ENCODE measurements around the gene MRPS5. TPM values are rescaled to one million over a fixed set of nuclear protein-coding genes. Genes with fewer than 3 reads are reported as not detected.

MRPS5 gene
- total and polyA plus RNA-seq, 2 donors (not counting 1 experiment from before 2014, with no cell fraction given): 46.3 to 48.0 TPM

DNA sequence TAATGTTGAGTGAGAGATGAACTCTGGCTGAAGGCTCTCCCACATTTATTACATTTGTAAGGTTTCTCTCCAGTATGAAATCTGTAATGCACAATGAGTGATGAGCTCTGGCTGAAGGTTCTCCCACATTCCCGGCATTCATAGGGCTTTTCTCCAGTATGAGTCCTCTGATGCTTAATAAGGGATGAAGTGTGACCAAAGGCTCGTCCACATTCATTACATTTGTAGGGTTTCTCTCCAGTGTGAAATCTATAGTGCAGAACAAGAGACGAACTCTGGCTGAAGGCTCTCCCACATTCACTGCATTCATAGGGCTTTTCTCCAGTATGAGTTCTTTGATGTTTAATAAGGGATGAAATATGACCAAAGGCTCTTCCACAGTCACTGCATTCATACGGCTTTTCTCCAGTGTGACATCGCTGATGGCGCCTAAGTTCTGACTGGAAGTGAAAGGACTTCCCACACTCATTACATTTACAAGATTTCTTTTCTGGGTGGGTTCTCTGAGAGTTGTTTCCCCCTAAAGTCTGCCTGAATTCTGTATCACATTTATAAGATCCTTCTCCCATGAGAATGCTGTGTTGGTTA is 27.9 kb upstream of the MRPS5 start:
- H3K36me3 ChIP-seq (replicated peaks in 1 of 2; ENCODE audit: control extremely low read depth in 1 of 2, control insufficient read depth in 1 of 2, extremely low read depth in 1 of 2, insufficient read depth in 2 of 2, low read length in 1 of 2): peaks cover 6 to 27% of the 10 kb centered on the region in 2 experiments
- no peaks in the 10 kb centered on the region for H3K27me3 ChIP-seq (replicated peaks in 1 of 4; ENCODE audit: control extremely low read depth in 1 of 4, control insufficient read depth in 3 of 4, insufficient read depth in 4 of 4, low read length in 3 of 4)
- DNase-seq: no peak
- no peak overlapping the region for H3K27ac ChIP-seq (ENCODE audit: low read length in 2 of 2)
- H3K4me2 ChIP-seq (replicated peaks; ENCODE audit: low read depth, low read length, poor library complexity, severe bottlenecking): no peak overlapping the region
- H3K9ac ChIP-seq (ENCODE audit: low read length): no peak overlapping the region
- no peak overlapping the region for H3K27ac Mint-ChIP-seq
- CTCF ChIA-PET: no interaction called here
- TF ChIP-seq EZH2 (IDR thresholded peaks at IDR 0.05; ENCODE audit: borderline replicate concordance, insufficient read depth, low read depth, low read length, poor library complexity, severe bottlenecking): no peak
- TF ChIP-seq, protein P1, sequence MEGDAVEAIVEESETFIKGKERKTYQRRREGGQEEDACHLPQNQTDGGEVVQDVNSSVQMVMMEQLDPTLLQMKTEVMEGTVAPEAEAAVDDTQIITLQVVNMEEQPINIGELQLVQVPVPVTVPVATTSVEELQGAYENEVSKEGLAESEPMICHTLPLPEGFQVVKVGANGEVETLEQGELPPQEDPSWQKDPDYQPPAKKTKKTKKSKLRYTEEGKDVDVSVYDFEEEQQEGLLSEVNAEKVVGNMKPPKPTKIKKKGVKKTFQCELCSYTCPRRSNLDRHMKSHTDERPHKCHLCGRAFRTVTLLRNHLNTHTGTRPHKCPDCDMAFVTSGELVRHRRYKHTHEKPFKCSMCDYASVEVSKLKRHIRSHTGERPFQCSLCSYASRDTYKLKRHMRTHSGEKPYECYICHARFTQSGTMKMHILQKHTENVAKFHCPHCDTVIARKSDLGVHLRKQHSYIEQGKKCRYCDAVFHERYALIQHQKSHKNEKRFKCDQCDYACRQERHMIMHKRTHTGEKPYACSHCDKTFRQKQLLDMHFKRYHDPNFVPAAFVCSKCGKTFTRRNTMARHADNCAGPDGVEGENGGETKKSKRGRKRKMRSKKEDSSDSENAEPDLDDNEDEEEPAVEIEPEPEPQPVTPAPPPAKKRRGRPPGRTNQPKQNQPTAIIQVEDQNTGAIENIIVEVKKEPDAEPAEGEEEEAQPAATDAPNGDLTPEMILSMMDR (IDR thresholded peaks at IDR 0.05): no peak
- 80% methylated on average over 1 of the region's 6 CpGs for WGBS (ENCODE audit: insufficient coverage)
- intact Hi-C loops (cut with micrococcal nuclease): no loop called here
- no peaks in the 10 kb centered on the region for H4K20me1 ChIP-seq (ENCODE audit: control insufficient read depth, insufficient read depth, low read length, poor library complexity, severe bottlenecking)
- no peaks in the 10 kb centered on the region for H3K4me1 ChIP-seq (ENCODE audit: control insufficient read depth in 2 of 2, insufficient read depth in 2 of 2, low read length in 2 of 2)
- H3K9me3 Mint-ChIP-seq (ENCODE audit: insufficient read depth): peaks cover 34% of the 10 kb centered on the region
- H3K27me3 Mint-ChIP-seq: no peaks in the 10 kb centered on the region
- no peaks in the 10 kb centered on the region for H3K4me1 Mint-ChIP-seq
- no peak overlapping the region for H3K4me3 Mint-ChIP-seq
- POLR2A ChIA-PET: no interaction called here
- no peak overlapping the region for H3K4me3 ChIP-seq (ENCODE audit: control extremely low read depth in 1 of 5, extremely low read depth in 1 of 5, insufficient read depth in 1 of 5, low read depth in 2 of 5, low read length in 4 of 5)
- no peak overlapping the region for H2AFZ ChIP-seq (ENCODE audit: insufficient read depth, low read depth, low read length, poor library complexity, severe bottlenecking)
- peaks cover 14 to 80% (median 50%) of the 10 kb centered on the region in 3 donors for H3K9me3 ChIP-seq (ENCODE audit: control extremely low read depth in 1 of 3, control insufficient read depth in 2 of 3, insufficient read depth in 1 of 3, low read length in 2 of 3)
- no peak for ATAC-seq (ENCODE audit: low read depth)
- no peaks in the 10 kb centered on the region for H3K79me2 ChIP-seq (ENCODE audit: control insufficient read depth, insufficient read depth, low read length)

DNA sequence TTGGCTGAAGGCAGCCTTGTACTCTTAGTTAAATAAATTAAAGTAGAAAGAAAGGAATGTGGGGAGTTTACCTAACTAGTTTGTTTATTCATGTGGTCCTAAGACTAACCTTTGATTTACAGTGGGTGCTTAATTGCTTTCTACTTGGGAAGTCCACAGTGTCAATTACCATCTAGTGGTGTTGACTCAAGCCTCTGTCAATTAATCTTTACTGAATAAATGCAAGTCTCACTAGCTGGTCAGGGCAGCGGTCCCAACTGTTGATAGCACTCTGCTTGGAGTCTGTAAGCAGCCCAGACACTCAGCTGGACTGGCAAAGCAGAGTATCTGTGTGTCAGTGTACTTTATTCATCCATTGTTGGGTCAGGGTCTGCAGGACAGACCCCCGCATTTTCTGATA is 22.2 kb upstream of the MRPS5 start:
- no peak for DNase-seq
- no peak overlapping the region for H3K4me3 Mint-ChIP-seq
- Histone ChIP-seq H3K4me1 (ENCODE audit: control insufficient read depth in 2 of 2, insufficient read depth in 2 of 2, low read length in 2 of 2) (no peaks in the 10 kb centered on the region), H3K27ac (ENCODE audit: low read length in 2 of 2) (no peak overlapping the region), H3K79me2 (ENCODE audit: control insufficient read depth, insufficient read depth, low read length) (no peaks in the 10 kb centered on the region), H3K4me3 (ENCODE audit: control extremely low read depth in 1 of 5, extremely low read depth in 1 of 5, insufficient read depth in 1 of 5, low read depth in 2 of 5, low read length in 4 of 5) (no peak overlapping the region), H2AFZ (ENCODE audit: insufficient read depth, low read depth, low read length, poor library complexity, severe bottlenecking) (no peak overlapping the region), H3K27me3 (replicated peaks in 1 of 4; ENCODE audit: control extremely low read depth in 1 of 4, control insufficient read depth in 3 of 4, insufficient read depth in 4 of 4, low read length in 3 of 4) (no peaks in the 10 kb centered on the region), H3K9me3 (ENCODE audit: control extremely low read depth in 1 of 3, control insufficient read depth in 2 of 3, insufficient read depth in 1 of 3, low read length in 2 of 3) (peaks cover 10 to 80% (median 53%) of the 10 kb centered on the region in 3 donors), H3K4me2 (replicated peaks; ENCODE audit: low read depth, low read length, poor library complexity, severe bottlenecking) (no peak overlapping the region), H4K20me1 (ENCODE audit: control insufficient read depth, insufficient read depth, low read length, poor library complexity, severe bottlenecking) (no peaks in the 10 kb centered on the region), H3K9ac (ENCODE audit: low read length) (no peak overlapping the region), H3K36me3 (replicated peaks in 1 of 2; ENCODE audit: control extremely low read depth in 1 of 2, control insufficient read depth in 1 of 2, extremely low read depth in 1 of 2, insufficient read depth in 2 of 2, low read length in 1 of 2) (no peaks in the 10 kb centered on the region)
- ATAC-seq (ENCODE audit: low read depth): no peak
- peaks cover 31% of the 10 kb centered on the region for H3K9me3 Mint-ChIP-seq (ENCODE audit: insufficient read depth)
- TF ChIP-seq, protein P1 (IDR thresholded peaks at IDR 0.05): no peak
- no peak for TF ChIP-seq EZH2 (IDR thresholded peaks at IDR 0.05; ENCODE audit: borderline replicate concordance, insufficient read depth, low read depth, low read length, poor library complexity, severe bottlenecking)
- intact Hi-C loops (cut with micrococcal nuclease): no loop called here
- WGBS (ENCODE audit: insufficient coverage): 95% methylated on average over 2 of the region's 2 CpGs
- no peaks in the 10 kb centered on the region for H3K4me1 Mint-ChIP-seq
- H3K27me3 Mint-ChIP-seq: no peaks in the 10 kb centered on the region
- H3K27ac Mint-ChIP-seq: no peak overlapping the region
- POLR2A ChIA-PET: no interaction called here
- CTCF ChIA-PET: no interaction called here

Measured in B cell (primary cell).